Ishikawa (cell line): ENCODE data around the gene RPS15.

Source experiments
- CEBPB ChIP-seq: IDR thresholded peaks from 2 replicates; pipeline ENCODE4 v1.6.1; 2012
- CREB1 ChIP-seq: IDR thresholded peaks from 2 replicates; pipeline ENCODE4 v1.6.1; 2012; ENCODE audit warnings: low read depth
- EGR1 ChIP-seq: IDR thresholded peaks from 2 replicates; pipeline ENCODE4 v1.6.1; 2012
- EP300 ChIP-seq: IDR thresholded peaks from 2 replicates; pipeline ENCODE4 v1.6.1; 2012; ENCODE audit warnings: borderline replicate concordance
- FOXM1 ChIP-seq: IDR thresholded peaks from 2 replicates; pipeline ENCODE4 v1.6.1; 2012; ENCODE audit warnings: low read depth, borderline replicate concordance
- NFIC ChIP-seq: IDR thresholded peaks from 2 replicates; pipeline ENCODE4 v1.6.1; 2012
- RAD21 ChIP-seq: IDR thresholded peaks from 2 replicates; pipeline ENCODE4 v1.6.1; 2012; ENCODE audit warnings: low read depth
- TAF1 ChIP-seq: IDR thresholded peaks from 2 replicates; pipeline ENCODE4 v1.6.1; 2012; ENCODE audit warnings: low read depth, mild to moderate bottlenecking
- TEAD4 ChIP-seq: IDR thresholded peaks from 2 replicates; pipeline ENCODE4 v1.6.1; 2012
- YY1 ChIP-seq: IDR thresholded peaks from 2 replicates; pipeline ENCODE4 v1.6.1; 2012; ENCODE audit warnings: low read depth
- ZBTB7A ChIP-seq: IDR thresholded peaks from 2 replicates; pipeline ENCODE4 v1.6.1; 2012; ENCODE audit warnings: low read depth
- TF ChIP-seq, protein P1 (sequence below): IDR thresholded peaks from 2 replicates; pipeline ENCODE4 v1.6.1; 2012
- TF ChIP-seq, protein P2 (sequence below): IDR thresholded peaks from 2 replicates; pipeline ENCODE4 v1.6.1; 2012; ENCODE audit warnings: low read depth, mild to moderate bottlenecking
- TF ChIP-seq, protein P3 (sequence below): IDR thresholded peaks from 2 replicates; pipeline ENCODE4 v1.6.1; 2012

DNA sequence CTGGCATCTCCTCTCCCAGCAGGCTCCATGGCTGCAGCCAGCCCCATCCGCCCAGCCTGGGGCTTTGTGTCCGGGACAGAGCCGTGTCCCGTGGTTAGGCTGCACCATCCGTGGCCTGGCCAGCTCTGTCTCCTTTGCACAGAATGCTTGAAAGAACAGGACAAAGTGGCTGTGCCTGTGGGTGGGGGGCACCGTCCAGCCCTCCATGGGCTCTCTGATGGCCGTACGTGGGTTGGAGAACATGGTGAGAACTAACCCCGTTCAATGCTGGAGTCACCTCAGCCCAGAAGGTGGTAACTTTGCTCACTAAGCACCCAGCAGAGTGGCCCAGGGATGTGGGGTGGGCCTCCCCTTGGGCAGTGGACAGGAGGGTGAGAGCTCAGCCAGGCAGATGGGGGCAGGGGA is 2.8 kb downstream of the RPS15 start:
- TF ChIP-seq, protein P1, sequence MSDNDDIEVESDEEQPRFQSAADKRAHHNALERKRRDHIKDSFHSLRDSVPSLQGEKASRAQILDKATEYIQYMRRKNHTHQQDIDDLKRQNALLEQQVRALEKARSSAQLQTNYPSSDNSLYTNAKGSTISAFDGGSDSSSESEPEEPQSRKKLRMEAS, result no peak
- TF ChIP-seq RAD21 (no peak), YY1 (no peak), TAF1 (no peak), FOXM1 (no peak), EP300 (no peak), TEAD4 (no peak), CREB1 (no peak), CEBPB (no peak), ZBTB7A (no peak), NFIC (no peak), EGR1 (no peak)
- TF ChIP-seq, protein P2, sequence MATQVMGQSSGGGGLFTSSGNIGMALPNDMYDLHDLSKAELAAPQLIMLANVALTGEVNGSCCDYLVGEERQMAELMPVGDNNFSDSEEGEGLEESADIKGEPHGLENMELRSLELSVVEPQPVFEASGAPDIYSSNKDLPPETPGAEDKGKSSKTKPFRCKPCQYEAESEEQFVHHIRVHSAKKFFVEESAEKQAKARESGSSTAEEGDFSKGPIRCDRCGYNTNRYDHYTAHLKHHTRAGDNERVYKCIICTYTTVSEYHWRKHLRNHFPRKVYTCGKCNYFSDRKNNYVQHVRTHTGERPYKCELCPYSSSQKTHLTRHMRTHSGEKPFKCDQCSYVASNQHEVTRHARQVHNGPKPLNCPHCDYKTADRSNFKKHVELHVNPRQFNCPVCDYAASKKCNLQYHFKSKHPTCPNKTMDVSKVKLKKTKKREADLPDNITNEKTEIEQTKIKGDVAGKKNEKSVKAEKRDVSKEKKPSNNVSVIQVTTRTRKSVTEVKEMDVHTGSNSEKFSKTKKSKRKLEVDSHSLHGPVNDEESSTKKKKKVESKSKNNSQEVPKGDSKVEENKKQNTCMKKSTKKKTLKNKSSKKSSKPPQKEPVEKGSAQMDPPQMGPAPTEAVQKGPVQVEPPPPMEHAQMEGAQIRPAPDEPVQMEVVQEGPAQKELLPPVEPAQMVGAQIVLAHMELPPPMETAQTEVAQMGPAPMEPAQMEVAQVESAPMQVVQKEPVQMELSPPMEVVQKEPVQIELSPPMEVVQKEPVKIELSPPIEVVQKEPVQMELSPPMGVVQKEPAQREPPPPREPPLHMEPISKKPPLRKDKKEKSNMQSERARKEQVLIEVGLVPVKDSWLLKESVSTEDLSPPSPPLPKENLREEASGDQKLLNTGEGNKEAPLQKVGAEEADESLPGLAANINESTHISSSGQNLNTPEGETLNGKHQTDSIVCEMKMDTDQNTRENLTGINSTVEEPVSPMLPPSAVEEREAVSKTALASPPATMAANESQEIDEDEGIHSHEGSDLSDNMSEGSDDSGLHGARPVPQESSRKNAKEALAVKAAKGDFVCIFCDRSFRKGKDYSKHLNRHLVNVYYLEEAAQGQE, result no peak
- TF ChIP-seq, protein P3, sequence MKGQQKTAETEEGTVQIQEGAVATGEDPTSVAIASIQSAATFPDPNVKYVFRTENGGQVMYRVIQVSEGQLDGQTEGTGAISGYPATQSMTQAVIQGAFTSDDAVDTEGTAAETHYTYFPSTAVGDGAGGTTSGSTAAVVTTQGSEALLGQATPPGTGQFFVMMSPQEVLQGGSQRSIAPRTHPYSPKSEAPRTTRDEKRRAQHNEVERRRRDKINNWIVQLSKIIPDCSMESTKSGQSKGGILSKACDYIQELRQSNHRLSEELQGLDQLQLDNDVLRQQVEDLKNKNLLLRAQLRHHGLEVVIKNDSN, result no peak
